IMR-90 (cell line): ENCODE measurements around the gene BRPF3. TPM values are rescaled to one million over a fixed set of nuclear protein-coding genes. Genes with fewer than 3 reads are reported as not detected.

Experiments used
- ATAC-seq: fragments of 200-7000 bp; cut with Tn5 transposase; 2 replicates; pipeline ENCODE4 v1.9.1; 2020; ENCODE audit warnings: low read depth, mild to moderate bottlenecking, moderate library complexity
- BruUV-seq: library from RNA; stranded (reverse); fragments of 400-500 nt; replicated peaks from 2 replicates; lab custom pipeline; 2021; lab: Mats Ljungman, UMichigan
- CTCF ChIA-PET: fragments of 300-600 bp; formaldehyde crosslinking; extraction: SDS; loops from one replicate; lab custom pipeline; 2021; ENCODE audit warnings: antibody characterized with exemption; lab: Yijun Ruan, JAX
- POLR2A ChIA-PET: fragments of 300-600 bp; sonication (Branson Sonifier 250); formaldehyde crosslinking; loops from one replicate; lab custom pipeline; 2022; ENCODE audit warnings: antibody characterized with exemption; ENCODE audit not compliant: unreplicated experiment; lab: Charles Lee
- DNase-seq: peaks from one replicate; pipeline ENCODE4 v3.0.0; 2013
- H2AFZ ChIP-seq: replicated peaks from 2 replicates; pipeline ENCODE3; 2013; ENCODE audit warnings: low read length, mild to moderate bottlenecking; ENCODE audit not compliant: poor library complexity
- H2AK5ac ChIP-seq: 2 replicates; pipeline ENCODE4 v1.6.1; 2013; ENCODE audit warnings: low read depth, low read length, inconsistent platforms
- H2AK9ac ChIP-seq: replicated peaks from 2 replicates; pipeline ENCODE3; 2013; ENCODE audit warnings: mild to moderate bottlenecking, low read depth, low read length, moderate library complexity; ENCODE audit not compliant: poor library complexity
- H2BK120ac ChIP-seq: 2 replicates; pipeline ENCODE4 v1.6.1; 2013; ENCODE audit warnings: low read depth, low read length, inconsistent platforms
- H2BK15ac ChIP-seq: 3 replicates; pipeline ENCODE4 v1.6.1; 2013; ENCODE audit warnings: low read depth, low read length, inconsistent platforms
- H2BK20ac ChIP-seq: 2 replicates; pipeline ENCODE4 v1.6.1; 2013; ENCODE audit warnings: low read depth, mild to moderate bottlenecking, inconsistent platforms, low read length, moderate library complexity
- H2BK5ac ChIP-seq: 2 replicates; pipeline ENCODE4 v1.6.1; 2013; ENCODE audit warnings: mild to moderate bottlenecking, low read depth, low read length, inconsistent platforms; ENCODE audit not compliant: poor library complexity, severe bottlenecking
- H3K14ac ChIP-seq: replicated peaks from 2 replicates; pipeline ENCODE4 v1.6.1; 2013; ENCODE audit warnings: low read depth, low read length, inconsistent platforms
- H3K18ac ChIP-seq: 2 replicates; pipeline ENCODE4 v1.6.1; 2013; ENCODE audit warnings: low read depth, low read length, control low read depth
- H3K23ac ChIP-seq: 2 replicates; pipeline ENCODE4 v1.6.1; 2013; ENCODE audit warnings: low read depth, low read length, inconsistent platforms
- H3K27ac ChIP-seq: 2 replicates; pipeline ENCODE4 v1.5.1; 2013; ENCODE audit warnings: mild to moderate bottlenecking, control low read depth, low read length; ENCODE audit not compliant: insufficient read depth
- H3K27me3 ChIP-seq: 2 replicates; pipeline ENCODE4 v1.6.1; 2013; ENCODE audit warnings: low read length; ENCODE audit not compliant: control insufficient read depth, insufficient read depth
- H3K36me3 ChIP-seq: 2 replicates; pipeline ENCODE4 v1.6.1; 2013; ENCODE audit warnings: low read length, mixed read lengths; ENCODE audit not compliant: control insufficient read depth, insufficient read depth
- H3K4ac ChIP-seq: 2 replicates; pipeline ENCODE4 v1.6.1; 2013; ENCODE audit warnings: low read depth, low read length, inconsistent platforms
- H3K4me1 ChIP-seq: 2 replicates; pipeline ENCODE4 v1.6.1; 2013; ENCODE audit warnings: low read length, mixed read lengths; ENCODE audit not compliant: control insufficient read depth, insufficient read depth
- H3K4me2 ChIP-seq: 2 replicates; pipeline ENCODE4 v1.6.1; 2013; ENCODE audit warnings: low read depth, mild to moderate bottlenecking, control low read depth, low read length, moderate library complexity
- H3K4me3 ChIP-seq: 2 replicates; pipeline ENCODE4 v1.5.1; 2013; ENCODE audit warnings: low read depth, mild to moderate bottlenecking, control low read depth, low read length, moderate library complexity; ENCODE audit not compliant: insufficient read depth
- H3K56ac ChIP-seq: 2 replicates; pipeline ENCODE4 v1.6.1; 2013; ENCODE audit warnings: low read length, inconsistent platforms; ENCODE audit not compliant: insufficient read depth; ENCODE audit errors: extremely low read depth
- H3K79me1 ChIP-seq, 2 experiments: 2 replicates each; pipeline ENCODE4 v1.6.1; 2013; ENCODE audit warnings: low read length in 2 of 2, inconsistent platforms in 1 of 2, low read depth in 1 of 2
- H3K9ac ChIP-seq: 2 replicates; pipeline ENCODE4 v1.6.1; 2013; ENCODE audit warnings: low read depth, low read length, control low read depth
- H3K9me1 ChIP-seq: 2 replicates; pipeline ENCODE4 v1.6.1; 2013; ENCODE audit warnings: low read length, inconsistent platforms; ENCODE audit not compliant: insufficient read depth
- H3K9me3 ChIP-seq: 2 replicates; pipeline ENCODE4 v1.6.1; 2013; ENCODE audit warnings: low read length; ENCODE audit not compliant: control insufficient read depth, insufficient read depth
- H4K20me1 ChIP-seq: 2 replicates; pipeline ENCODE4 v1.6.1; 2013; ENCODE audit warnings: low read length, inconsistent platforms; ENCODE audit not compliant: insufficient read depth
- H4K5ac ChIP-seq: 2 replicates; pipeline ENCODE4 v1.6.1; 2013; ENCODE audit warnings: mild to moderate bottlenecking, low read depth, low read length, control low read depth
- H4K8ac ChIP-seq, 2 experiments: 2 replicates each; pipeline ENCODE4 v1.6.1; 2013; ENCODE audit warnings: low read depth in 2 of 2, low read length in 2 of 2, control low read depth in 1 of 2, inconsistent platforms in 1 of 2
- H4K91ac ChIP-seq: 2 replicates; pipeline ENCODE4 v1.6.1; 2013; ENCODE audit warnings: low read depth, low read length, inconsistent platforms; ENCODE audit not compliant: insufficient read depth
- CHD1 ChIP-seq: IDR thresholded peaks from 2 replicates; pipeline ENCODE4 v1.6.1; 2012; ENCODE audit warnings: low read depth, low read length, improper control_type of control experiment
- FOS ChIP-seq: fragments of 150-350 bp; IDR thresholded peaks from 2 replicates; pipeline ENCODE4 v1.6.1; 2016; ENCODE audit warnings: low read depth, low read length
- MAZ ChIP-seq: IDR thresholded peaks from 2 replicates; pipeline ENCODE4 v1.6.1; 2012; ENCODE audit warnings: low read depth, mild to moderate bottlenecking, low read length, improper control_type of control experiment, moderate library complexity, borderline replicate concordance
- MXI1 ChIP-seq: IDR thresholded peaks from 2 replicates; pipeline ENCODE4 v1.6.1; 2012; ENCODE audit warnings: low read depth, mild to moderate bottlenecking, low read length, moderate library complexity, borderline replicate concordance
- POLR2A ChIP-seq: IDR thresholded peaks from 2 replicates; pipeline ENCODE4 v1.6.1; 2012; ENCODE audit warnings: mild to moderate bottlenecking, low read depth, low read length
- SMC3 ChIP-seq: fragments of 150-350 bp; IDR thresholded peaks from 2 replicates; pipeline ENCODE4 v1.6.1; 2016; ENCODE audit warnings: low read depth, mild to moderate bottlenecking, antibody characterized with exemption, low read length, moderate library complexity
- USF2 ChIP-seq: fragments of 150-350 bp; IDR thresholded peaks from 2 replicates; pipeline ENCODE4 v1.6.1; 2017; ENCODE audit warnings: mild to moderate bottlenecking, antibody characterized with exemption, low read length, low read depth
- WGBS, 2 experiments: methylation state at CpG; one replicate each; pipeline versions ENCODE4 v1.1.5 to v1.1.7; 2013; ENCODE audit warnings: missing lambda C conversion rate in 2 of 2; ENCODE audit not compliant: insufficient read length in 1 of 2; ENCODE audit errors: extremely low coverage in 2 of 2; 5-methylcytosine and 5-hydroxymethylcytosine counted together
- dilution Hi-C: fragments of 300-500 bp; cut with HindIII; formaldehyde crosslinking; loops from one replicate; pipeline ENCODE4 v1.14.3; 2018; ENCODE audit warnings: low sequenced_read_pairs; ENCODE audit not compliant: unreplicated experiment
- in situ Hi-C: fragments of 300-500 bp; cut with MboI; formaldehyde crosslinking; loops from 3 replicates; pipeline ENCODE4 v1.14.3; 2019; ENCODE audit warnings: low sequenced_read_pairs, inconsistent platforms, mixed read lengths
- intact Hi-C: fragments of 100-400 bp; cut with micrococcal nuclease; formaldehyde crosslinking; loops from 2 replicates; pipeline ENCODE4 v1.10.0; 2022
- polyA plus RNA-seq, 3 experiments: library from polyadenylated mRNA; depleted of rRNA; stranded (reverse); fragments of >200 nt; gene quantifications; 2 replicates each; pipeline ENCODE4 v1.2.3, GENCODE V29; 2012; ENCODE audit warnings: low replicate concordance in 1 of 3
- total RNA-seq: library from RNA; depleted of rRNA; stranded (reverse); fragments of >200 nt; gene quantifications from 2 replicates; pipeline ENCODE4 v1.2.3, GENCODE V29; 2012

Gene BRPF3
- total and polyA plus RNA-seq, 2 of the 4 experiments (the other 2 are of a cell fraction): 10.2 to 17.2 TPM

- Histone ChIP-seq H2BK15ac (no peak overlapping the region), H3K36me3 (peaks cover 51% of the 10 kb centered on the region), H4K5ac (no peak overlapping the region), H4K91ac (no peak overlapping the region), H2BK120ac (no peak overlapping the region), H3K27ac (no peak overlapping the region), H3K18ac (no peak overlapping the region), H2AK9ac (peak overlapping the region; percentile 44), H4K20me1 (no peaks in the 10 kb centered on the region), H3K23ac (no peak overlapping the region), H3K14ac (no peak overlapping the region), H3K4ac (no peak overlapping the region), H3K9me1 (0 out of 2 replicates have a peak, but pooled peaks cover 4% of the 10 kb centered on the region), H2BK20ac (no peak overlapping the region), H3K9me3 (no peaks in the 10 kb centered on the region), H3K27me3 (no peaks in the 10 kb centered on the region), H3K4me3 (no peak overlapping the region), H3K56ac (no peak overlapping the region), H4K8ac (no peak overlapping the region), H3K9ac (no peak overlapping the region), H2BK5ac (no peak overlapping the region), H2AFZ (no peak overlapping the region), H2AK5ac (no peak overlapping the region), H3K79me1 (peaks cover 0 to 9% of the 10 kb centered on the region in 2 experiments; a peak in 1 of 4 replicates), H3K4me2 (no peak overlapping the region), H3K4me1 (no peaks in the 10 kb centered on the region)
- TF ChIP-seq MAZ: no peak
- TF ChIP-seq CHD1: no peak
- TF ChIP-seq POLR2A: no peak
- TF ChIP-seq USF2: no peak
- no peak for TF ChIP-seq SMC3
- TF ChIP-seq FOS: no peak
- no peak for TF ChIP-seq MXI1
- POLR2A ChIA-PET: no interaction called here
- DNase-seq: no peak
- in situ Hi-C loops (no loop called here), intact Hi-C loops (no loop called here), dilution Hi-C loops (no loop called here)
- CTCF ChIA-PET: no interaction called here
- 85% methylated on average over 6 of the region's 11 CpGs; no CpG with 5 or more reads in 1 of the 2 experiments for WGBS, 2 experiments
- ATAC-seq: no peak
- BruUV-seq: no TSS peak
Measured at GRCh38 chr6:36230371-36230770, 33.8 kb downstream of the BRPF3 start.
